SU-DHL-6 (cell line): ENCODE results near the gene LZTR1.

ENCODE experiments used
- EZH2phosphoT487 ChIP-seq: fragments of 200-600 bp; sonication (generic), shearing (Covaris generic); conservative IDR thresholded peaks from 2 replicates; pipeline ENCODE4 v1.6.1; 2018; ENCODE audit warnings: mild to moderate bottlenecking, antibody characterized with exemption, low read length, moderate library complexity, mixed read lengths
- TF ChIP-seq, protein P1 (sequence below): fragments of 200-600 bp; sonication (generic); IDR thresholded peaks from one replicate; pipeline ENCODE4 v1.5.1; 2017; ENCODE audit warnings: antibody characterized with exemption, mild to moderate bottlenecking, low read length, moderate library complexity; ENCODE audit not compliant: insufficient read depth, poor library complexity, severe bottlenecking

DNA sequence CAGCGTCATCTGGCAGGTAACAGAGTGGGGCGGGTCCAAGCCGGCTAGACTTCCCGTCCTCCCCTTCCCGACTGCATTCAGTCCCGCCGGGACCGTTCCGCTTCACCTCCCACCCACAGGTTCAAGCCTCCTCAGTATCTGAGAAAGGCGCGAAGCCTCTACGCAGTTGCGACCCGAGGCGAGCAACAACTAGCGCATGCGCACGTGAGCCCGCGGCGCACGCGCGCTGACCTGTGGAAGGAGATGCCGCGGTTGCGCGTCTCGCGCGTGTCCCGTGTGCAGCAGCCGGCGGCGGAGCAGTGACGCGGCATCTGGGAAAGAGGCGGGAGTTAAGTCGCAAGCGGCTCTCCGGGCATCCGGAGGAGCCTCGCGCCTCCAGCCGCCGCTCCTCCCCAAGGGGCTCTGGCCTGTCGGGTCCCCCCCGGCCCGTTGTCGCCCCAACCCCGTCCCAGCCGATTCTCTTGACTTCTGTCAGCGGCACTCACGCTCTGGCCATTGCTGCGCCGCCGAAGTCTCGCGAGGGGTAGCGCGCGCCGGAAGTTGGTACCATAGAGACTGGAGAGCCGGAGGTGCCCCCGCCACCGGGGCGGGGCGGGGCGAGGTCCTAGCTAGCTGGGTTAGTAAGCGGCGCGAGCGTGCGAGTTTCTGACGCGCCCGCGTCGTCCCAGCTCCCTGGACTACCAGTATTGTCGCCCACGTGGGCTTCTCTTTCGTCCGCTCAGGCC lies 19.7 kb downstream of the LZTR1 start, which contains the start of gene THAP7:
- TF ChIP-seq, protein P1, sequence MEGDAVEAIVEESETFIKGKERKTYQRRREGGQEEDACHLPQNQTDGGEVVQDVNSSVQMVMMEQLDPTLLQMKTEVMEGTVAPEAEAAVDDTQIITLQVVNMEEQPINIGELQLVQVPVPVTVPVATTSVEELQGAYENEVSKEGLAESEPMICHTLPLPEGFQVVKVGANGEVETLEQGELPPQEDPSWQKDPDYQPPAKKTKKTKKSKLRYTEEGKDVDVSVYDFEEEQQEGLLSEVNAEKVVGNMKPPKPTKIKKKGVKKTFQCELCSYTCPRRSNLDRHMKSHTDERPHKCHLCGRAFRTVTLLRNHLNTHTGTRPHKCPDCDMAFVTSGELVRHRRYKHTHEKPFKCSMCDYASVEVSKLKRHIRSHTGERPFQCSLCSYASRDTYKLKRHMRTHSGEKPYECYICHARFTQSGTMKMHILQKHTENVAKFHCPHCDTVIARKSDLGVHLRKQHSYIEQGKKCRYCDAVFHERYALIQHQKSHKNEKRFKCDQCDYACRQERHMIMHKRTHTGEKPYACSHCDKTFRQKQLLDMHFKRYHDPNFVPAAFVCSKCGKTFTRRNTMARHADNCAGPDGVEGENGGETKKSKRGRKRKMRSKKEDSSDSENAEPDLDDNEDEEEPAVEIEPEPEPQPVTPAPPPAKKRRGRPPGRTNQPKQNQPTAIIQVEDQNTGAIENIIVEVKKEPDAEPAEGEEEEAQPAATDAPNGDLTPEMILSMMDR: no peak
- no peak for TF ChIP-seq EZH2phosphoT487
